HG02623 (cell line): Measurements from ENCODE around the gene LACRT.
A peak's percentile ranks its signal among the peaks of the same experiment; 100 is the strongest.
"Not testable (repeated sequence)": the region's sequence is repeated elsewhere in the genome, so short reads cannot be mapped to it uniquely, and the experiment has no call there.

Experiments
- ATAC-seq: cut with Tn5 transposase; IDR thresholded peaks from one replicate; pipeline ENCODE4 v1.9.1; 2021; ENCODE audit warnings: moderate library complexity; ENCODE audit not compliant: unreplicated experiment

The LACRT gene, protein sequence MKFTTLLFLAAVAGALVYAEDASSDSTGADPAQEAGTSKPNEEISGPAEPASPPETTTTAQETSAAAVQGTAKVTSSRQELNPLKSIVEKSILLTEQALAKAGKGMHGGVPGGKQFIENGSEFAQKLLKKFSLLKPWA

DNA sequence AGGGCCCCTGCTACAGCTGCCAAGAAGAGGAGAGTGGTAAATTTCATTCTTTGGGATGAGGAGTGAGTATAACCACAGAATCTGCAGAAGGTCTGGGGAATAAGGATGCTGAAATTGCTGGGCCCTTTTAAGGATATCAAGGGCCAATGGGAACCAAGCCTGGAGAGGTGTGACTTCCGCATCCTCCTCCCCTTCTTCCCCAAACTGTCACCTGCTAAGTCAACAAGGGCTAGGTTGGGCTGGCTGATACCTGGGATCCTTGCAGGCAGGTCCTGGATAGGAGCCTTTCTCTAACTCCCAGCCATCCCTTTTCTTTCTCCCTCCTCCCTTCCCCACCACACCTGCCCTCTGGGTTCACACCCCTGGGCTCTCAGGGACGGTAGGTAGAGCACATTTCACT lies at the start of gene LACRT:
LACRT (minus strand) TSS at position 101 of the 400 bp plus-strand sequence; CDS start at position 47, 54 bp downstream.
- ATAC-seq: no peak

GRCh38 chr12:54683398-54683797 lies 48.7 kb upstream of the LACRT start:
- no peak for ATAC-seq

GRCh38 chr12:54682674-54683073 lies 48.0 kb upstream of the LACRT start:
- ATAC-seq: no peak

DNA sequence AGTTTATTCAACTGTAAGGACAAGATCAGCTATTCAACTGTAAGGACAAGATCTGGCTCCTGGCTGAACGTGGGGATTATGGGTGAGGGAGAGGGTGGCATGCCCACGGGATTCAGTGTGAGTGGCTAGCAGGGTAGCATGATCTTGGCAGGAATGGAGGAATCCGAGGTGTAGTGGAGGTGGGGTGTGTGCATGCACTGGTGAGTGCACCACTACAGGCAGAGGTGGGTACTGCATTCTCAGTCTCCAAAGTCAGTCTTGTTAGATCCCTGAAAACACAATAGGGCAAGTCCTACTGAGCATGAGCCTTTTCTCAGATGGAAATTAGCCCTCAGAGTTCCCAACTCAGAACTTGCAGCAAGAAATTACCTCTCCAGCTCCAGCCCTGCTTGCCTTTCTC lies 45.7 kb upstream of the LACRT start:
- ATAC-seq: peak; percentile 80

DNA sequence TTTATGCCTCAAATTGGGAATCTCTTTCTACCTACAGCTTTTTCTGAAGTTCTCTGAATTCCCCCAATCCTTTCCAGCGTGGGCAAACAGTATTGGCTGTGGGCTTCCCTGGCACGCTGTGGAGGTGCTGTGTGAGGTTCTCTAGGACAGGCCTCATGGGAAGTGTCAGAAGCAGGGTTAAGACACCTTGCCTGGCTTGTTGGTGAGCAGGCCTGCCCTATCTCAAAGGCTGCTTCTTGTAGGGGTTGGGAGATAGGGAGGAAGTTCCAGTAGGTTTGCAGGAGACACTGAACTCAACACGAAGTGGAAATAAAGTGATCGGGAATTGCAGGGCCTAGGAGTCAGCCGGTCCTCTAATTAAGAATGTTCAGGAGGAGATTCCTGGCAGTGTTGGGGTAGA lies 43.4 kb upstream of the LACRT start:
- ATAC-seq: no peak

- no peak for ATAC-seq
Observed at GRCh38 chr12:54667945-54668344, 33.2 kb upstream of the LACRT start.

DNA sequence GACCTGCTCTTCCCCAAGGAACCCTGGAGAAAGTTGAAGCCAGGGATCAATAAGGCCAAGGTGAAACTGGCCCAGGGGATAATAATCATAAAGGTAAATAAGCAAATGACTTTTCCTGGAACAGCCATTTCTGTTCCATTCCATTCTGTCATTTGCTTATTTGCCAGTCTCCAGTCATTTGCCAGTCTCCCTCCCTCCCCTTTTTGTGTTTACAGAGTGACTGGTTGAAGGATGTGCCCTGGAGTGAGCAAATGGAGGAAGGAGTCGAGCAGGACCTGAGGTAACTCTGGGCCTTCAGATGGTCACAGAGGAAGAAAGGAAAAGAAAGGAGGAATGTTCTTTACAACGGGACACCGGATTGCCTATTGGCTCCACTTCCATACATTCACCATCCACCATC lies 31.3 kb upstream of the LACRT start:
- ATAC-seq: no peak

DNA sequence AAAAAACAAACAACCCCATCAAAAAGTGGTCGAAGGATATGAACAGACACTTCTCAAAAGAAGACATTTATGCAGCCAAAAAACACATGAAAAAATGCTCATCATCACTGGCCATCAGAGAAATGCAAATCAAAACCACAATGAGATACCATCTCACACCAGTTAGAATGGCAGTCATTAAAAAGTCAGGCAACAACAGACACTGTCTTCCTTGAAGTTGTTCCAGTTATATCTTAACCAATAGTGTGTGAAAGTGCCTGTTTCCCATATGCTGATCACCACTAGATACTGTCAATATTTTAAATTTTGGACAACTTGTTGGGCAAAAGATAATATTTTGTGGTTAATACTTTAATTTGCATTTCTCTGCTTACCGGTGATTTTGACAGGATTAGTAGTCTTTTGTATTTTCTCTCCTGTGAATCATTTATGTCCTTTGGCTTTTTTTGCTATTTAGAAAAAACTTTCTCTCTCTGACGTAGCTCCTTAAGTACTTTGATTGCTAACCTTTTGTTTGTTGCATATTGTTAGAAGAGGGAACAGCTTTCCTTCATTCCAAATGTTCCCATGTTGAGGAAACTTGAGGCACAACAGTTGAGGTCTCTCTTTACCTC lies 30.4 kb upstream of the LACRT start:
- not testable (repeated sequence) for ATAC-seq

- ATAC-seq: no peak
Observed at GRCh38 chr12:54663603-54664002, 28.9 kb upstream of the LACRT start.

DNA sequence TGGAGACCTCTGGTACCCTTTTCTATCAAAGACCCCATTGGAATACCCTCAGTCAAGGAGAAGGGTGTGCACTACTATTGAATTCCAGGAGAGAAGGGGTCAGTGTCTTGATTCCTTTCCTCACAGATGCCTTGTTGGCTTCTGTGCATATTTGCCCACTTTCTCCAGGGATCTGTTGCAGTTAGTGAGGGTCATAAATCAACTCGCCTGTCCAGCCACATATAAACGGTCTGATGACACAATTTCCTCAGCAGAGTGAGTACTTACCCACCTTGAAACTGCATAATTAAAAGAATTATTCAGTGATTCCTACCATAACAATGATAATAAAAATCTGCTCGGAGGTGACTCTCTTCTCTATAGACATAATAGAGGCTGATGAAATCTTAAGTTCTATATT lies 27.3 kb upstream of the LACRT start:
- ATAC-seq: no peak

GRCh38 chr12:54661048-54661447 lies 26.4 kb upstream of the LACRT start:
- ATAC-seq: no peak

DNA sequence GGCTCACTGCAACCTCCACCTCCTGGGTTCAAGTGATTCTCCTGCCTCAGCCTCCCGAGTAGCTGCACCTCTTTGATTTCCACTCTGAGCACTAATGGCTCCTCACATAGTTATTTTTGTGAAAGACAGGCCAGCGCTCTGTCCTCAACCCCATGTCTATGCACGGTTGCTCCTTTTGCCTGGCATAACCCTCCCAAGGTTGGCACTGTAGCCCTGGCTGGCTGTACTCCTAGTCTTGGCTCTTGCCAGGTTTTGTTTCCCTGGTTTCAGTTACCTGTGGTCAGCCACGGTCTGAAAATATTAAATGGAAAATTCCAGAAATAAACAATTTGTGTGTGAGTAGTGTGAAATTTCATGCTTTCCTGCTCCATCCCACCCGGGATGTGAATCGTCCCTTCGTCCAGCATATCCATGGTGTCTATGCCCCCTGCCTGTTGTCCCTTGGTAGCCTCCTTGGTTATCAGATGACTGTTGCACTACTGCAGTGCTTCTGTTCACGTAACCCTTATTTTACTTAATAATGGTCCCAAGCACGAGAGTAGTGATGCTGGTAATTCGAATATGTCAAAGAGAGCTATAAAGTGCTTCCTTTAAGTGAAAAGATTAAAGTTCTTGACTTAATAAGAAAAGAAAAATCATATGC lies 25.7 kb upstream of the LACRT start:
- no peak for ATAC-seq

DNA sequence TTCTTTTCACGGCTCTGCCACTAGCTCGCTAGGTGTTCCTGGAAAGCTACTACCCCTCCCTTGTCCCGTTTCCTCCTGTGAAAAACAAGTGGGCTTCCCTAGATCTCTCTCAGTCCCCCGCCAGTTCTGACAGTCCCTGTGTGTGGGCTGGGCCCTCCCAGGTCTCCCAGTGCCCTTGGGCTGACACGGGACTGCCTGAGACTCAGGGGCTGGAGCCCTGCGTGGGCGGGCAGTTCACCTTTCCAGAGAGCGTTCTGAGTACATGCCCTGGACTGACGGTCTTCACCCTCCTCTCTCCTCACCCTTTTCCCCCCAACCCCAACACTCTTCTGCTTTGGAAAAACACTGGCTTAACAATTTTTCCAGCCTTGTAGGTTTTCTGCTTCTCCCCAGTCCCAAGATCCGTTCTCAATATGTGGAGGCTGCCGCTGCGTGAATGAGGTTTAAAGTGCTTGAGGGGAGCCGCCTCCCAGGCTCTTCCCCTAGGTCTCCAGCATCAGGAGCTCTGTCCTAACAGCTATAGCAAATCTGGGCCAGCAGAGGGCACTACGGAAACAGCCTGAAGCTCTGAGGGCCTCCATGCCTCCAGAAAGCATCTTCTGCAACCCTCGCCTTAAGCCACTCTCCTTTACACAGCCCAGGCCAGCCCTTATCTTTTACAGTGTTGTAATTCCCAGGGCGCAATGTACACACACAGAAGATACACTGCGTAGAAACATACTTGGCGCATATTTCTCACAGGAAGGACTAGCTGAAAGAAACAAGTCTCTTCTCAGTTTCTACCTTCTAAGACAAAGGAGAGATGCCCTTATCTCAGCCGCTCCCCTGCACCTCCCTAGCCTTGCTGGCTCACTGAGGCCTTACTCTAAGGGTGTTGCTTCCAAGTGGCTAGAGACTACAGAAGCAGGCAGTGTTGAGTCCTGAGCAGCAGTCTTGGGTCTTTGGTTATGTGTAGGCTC lies 23.9 kb upstream of the LACRT start:
- ATAC-seq: peak; percentile 81

DNA sequence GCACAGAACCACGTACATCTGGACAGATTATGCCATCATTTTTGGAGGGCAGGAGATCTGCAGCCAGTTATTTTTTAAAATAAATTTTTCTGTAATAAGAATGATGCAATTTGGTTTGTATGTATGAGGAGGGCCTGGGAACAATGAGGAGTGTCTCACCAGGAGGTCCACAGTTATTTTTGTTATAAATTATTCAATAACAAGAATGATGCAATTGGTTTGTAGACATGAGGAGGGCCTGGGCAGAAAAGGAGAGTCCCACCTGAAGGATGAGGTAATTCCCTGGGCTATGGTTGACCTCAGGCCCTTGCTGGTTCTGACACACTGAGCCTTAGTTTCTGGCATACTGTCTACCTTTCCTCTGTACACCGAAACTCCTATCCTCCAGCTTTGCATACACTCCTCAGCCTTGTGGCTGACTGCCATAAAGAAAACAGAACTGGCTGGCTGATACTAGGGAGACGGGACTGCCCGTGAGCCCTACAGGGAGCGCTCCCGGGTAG lies 22.5 kb upstream of the LACRT start:
- no peak for ATAC-seq

DNA sequence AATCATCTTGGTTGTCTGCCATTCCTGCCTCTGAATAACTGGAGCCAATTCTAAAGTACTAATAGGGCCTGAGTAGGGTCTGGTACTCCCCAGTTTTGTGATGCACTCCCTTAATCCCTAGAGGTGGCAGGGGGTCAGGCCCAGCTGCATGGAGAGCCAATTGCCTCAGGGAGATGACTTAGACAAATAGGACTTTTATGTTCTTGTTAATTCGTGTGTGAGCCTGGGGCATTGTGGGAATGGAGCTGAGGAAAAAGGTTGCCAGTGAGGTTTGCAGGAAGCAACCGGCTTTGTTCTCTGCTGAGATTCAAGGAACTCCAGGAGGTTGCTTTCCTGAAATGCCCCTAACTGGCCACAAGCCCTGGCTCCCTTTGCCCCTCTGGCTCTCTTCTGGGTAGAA lies 20.2 kb upstream of the LACRT start:
- no peak for ATAC-seq

DNA sequence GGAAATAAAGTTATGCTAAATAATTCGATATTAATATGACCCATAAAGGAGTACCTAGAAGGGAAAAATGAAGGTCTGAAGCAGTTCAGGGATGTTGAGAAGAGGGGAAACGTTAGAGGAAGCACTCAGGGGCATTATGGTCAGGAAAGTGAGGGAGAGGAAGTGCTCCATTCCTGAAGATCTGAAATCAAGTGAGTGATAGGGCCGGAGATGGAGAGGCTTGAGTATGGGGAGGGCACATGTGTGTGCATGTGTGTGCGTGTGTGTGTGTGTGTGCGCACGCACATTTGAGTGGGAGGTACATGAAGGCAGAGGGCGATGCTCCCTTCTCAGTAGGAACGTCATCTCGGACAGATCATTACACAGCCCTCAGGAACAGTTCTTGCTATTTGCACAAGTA lies 18.3 kb upstream of the LACRT start:
- ATAC-seq: no peak

- no peak for ATAC-seq
Observed at GRCh38 chr12:54650889-54651288, 16.2 kb upstream of the LACRT start.

- no peak for ATAC-seq
Observed at GRCh38 chr12:54650409-54650808, 15.7 kb upstream of the LACRT start.

DNA sequence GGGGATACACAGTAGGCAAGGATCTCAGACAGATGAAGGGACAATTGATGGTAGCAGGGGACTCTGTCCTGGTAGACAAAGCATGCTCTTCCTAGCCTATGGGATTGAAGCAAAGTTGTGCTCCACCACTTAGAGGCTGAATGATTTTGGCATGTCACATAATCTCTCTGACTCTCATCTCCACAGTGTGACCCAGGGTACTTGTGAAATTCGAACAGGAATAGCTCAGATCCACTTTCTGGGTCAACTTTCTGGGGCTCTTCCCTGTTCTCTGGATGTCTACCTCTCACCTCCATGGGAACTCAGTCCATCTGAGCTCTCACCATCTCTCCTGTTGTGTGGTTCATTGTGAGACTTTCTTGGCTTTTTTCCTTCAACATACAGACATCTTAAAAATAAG lies 15.1 kb upstream of the LACRT start:
- no peak for ATAC-seq

DNA sequence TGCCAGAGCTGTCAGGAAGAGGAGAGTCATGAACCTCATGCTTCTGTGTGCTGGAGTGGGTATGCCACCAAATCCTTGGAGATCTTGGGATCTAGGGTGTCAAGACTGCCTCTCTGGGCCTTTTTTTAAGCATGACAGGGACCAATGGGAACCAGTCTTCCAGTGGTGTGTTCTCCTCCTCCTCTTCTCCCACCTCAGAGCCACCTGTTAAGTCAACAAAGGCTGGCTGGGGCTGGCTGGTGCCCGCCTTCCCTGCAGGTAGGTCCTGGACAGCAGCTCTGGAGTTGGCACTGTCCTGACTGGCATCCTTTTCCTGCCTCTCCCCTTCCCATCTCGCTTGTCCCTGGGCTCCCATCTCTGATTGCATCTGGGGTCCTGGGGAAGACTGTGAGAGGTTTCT lies 13.6 kb upstream of the LACRT start, which contains the start of gene DCD:
DCD (minus strand) TSS at position 101 of the 400 bp plus-strand sequence; CDS start at position 39, 62 bp downstream.
- ATAC-seq: no peak

DNA sequence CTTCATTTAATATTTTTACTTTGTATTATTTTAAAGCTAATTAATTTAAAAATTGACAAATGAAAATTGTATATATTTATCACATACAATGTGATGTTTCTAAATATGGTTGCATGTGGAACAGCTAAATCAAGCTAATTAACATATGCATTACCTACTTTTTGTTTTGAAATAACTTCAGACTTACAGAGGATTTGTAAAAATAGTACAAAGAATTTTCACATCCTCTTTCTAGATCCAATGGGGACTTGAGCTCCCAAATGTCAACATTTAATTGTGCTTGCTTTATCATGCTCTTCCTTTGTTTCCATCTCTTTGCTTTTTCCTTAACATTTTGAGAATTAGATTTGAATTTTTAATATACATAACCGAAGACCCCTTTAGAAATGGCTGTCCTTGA lies 6.9 kb upstream of the LACRT start:
- no peak for ATAC-seq
